Hematopoietic multipotent progenitor cell treated with erythropoietin and hydrocortisone succinate and interleukin-3 and kit ligand, for 6 days (in vitro differentiated cells): ENCODE data around the gene IGSF21.

ENCODE experiments used
- DNase-seq: peaks from one replicate; pipeline ENCODE4 v3.0.0-alpha.2; 2015

Gene IGSF21

GRCh38 chr1:18230840-18231239 lies 123.2 kb downstream of the IGSF21 start:
- DNase-seq: no peak

DNA sequence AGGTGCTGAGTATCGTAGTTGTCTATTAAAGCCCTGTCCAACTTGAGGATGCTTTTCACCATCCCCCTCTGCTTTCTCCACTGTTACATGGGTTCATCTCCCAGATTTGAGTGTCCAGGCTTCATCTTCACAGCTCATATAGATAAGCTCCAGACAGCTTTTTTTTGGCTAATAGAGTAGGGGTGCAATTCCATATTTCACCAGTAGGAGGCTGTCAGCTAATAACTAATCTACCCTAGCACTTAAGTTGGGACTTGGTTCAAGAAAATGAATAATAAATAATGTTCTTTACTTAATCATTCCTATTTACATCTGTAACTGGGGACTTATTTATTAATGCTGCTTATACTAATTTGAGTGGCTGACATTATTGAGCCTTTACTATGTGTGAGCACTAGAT lies 124.5 kb downstream of the IGSF21 start:
- peak; percentile 7 for DNase-seq

DNA sequence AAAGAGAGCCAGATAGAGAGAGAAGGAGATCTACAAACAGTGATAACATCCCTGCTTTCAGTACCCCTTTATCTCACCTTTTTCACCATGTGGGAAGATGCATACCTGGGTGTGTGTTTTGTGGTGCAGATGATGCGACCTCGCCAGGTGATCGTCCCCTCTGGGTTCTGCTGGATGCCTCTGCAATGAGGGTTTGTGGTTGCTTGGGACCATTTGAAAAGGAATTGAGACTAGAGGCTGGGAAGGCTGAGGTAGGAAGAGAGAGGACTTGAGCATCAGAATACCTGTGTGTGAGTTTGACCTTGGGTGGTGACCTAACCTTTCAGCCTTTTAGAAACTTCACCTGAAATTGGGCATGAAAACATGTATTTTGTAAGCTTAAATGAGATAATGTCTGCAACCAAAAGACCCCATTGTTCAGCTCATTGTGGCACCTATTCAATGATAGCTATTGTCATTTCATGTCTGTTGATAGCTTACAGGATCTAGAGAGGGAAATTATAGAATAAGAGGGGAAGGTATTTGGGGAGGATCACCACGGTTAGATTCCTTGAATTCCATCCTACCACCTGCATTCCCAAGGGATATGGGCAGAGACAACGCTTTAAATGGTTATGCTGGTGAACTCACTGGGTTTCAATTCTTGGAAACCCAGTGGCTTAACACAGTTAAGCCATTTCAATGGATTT lies 125.7 kb downstream of the IGSF21 start:
- no peak for DNase-seq

DNA sequence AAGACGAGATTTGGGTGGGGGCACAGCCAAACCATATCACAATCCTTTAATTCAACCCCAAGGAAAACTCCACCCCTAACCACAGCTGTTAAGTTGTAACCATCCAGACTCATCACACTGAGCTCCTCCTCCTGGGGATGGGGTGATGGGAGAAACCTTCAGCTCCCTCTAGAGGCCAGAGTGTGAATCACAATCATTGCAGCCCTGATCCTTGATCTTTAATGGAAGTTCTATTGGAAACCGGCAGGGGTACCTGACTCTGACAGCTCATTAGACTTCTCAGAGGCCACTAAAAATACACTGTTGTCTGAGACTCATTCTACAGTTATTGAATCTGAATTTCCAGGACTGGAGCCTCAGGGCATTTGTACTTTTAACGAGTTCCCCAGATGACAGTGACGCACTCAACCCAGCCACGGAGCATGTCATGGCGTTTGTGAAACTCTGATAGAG lies 127.2 kb downstream of the IGSF21 start:
- peak; percentile 74 for DNase-seq

DNA sequence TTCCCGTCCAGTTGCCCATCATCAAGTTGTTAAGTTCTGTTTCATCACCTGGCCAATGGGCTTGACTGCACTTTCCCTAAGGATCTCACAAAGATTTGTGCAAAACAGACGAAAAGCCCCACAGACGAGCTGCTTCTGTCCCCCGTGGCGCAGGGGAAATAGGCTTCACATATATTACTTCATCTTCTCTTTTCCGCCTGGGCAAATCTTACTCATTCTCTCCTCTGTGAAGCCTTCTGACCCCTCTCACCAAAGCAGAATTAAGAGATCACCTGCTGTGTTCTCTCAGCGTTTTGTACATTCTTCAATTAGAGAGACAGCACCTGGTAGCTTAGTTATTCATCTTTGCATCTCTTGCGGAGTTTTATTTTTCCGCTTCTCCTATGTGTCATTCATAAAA lies 129.8 kb downstream of the IGSF21 start:
- DNase-seq: no peak

- DNase-seq: no peak
Observed at GRCh38 chr1:18238190-18238589, 130.6 kb downstream of the IGSF21 start.

- no peak for DNase-seq
Observed at GRCh38 chr1:18239671-18240070, 132.1 kb downstream of the IGSF21 start.

- no peak for DNase-seq
Observed at GRCh38 chr1:18240906-18241305, 133.3 kb downstream of the IGSF21 start.

- DNase-seq: no peak
Observed at GRCh38 chr1:18241891-18242290, 134.3 kb downstream of the IGSF21 start.

- DNase-seq: no peak
Observed at GRCh38 chr1:18243503-18244175, 136.0 kb downstream of the IGSF21 start.

DNA sequence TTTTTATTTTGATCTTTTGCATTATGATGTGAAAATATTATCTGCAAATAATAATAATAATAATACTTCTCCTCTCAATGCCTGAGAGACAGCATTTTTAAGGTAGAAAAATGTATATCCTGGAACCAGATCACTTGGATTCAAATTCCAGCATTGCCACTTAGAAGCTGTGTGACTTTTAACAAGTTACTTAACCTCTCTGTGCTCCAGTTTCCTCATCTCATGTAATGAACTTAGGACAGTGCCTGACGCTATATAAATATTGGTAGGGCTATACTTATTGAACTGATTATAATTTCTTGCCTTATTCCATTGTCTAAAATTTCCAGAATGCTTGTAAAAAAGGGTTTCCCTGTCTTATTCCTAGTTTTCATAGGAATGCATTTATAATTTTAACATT lies 137.2 kb downstream of the IGSF21 start:
- no peak for DNase-seq

DNA sequence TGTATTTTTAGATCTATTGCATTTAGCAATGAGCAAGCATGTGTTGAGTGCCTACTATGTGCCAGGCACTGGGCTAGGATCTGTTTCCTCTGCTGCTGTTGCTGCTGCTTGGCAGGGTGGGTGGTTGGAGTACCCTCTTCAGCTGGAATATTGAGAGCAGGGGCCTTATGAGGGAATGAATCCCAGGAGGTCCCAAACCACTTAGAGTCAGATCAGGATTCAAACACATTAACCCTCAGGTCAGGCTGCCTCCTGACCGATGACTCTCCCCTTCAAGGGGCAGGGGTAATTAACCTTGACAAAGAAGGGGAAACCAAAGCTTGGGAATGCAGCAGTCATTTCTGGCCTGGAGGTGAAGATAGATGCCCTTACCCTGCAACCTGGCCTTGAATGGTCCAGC lies 138.0 kb downstream of the IGSF21 start:
- DNase-seq: no peak

DNA sequence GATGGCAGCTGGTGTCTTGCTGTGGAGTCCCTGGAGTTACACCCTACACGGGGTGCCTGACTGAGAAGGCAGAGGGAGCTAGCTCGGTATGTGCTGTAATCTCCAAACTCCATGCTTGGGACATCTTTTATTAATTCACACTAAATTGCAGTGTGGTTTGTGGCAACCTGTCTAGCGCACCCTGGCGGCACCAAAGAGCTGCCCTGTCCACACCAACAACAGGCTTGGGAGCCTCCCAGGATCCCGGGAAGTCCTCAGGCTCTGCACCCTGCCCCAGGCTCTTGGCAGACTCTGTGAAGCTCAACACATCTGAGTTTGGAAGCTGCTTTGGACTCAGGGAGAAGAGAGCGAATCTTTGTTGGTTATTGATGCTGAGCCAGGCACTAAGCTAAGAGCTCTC lies 138.9 kb downstream of the IGSF21 start:
- no peak for DNase-seq

DNA sequence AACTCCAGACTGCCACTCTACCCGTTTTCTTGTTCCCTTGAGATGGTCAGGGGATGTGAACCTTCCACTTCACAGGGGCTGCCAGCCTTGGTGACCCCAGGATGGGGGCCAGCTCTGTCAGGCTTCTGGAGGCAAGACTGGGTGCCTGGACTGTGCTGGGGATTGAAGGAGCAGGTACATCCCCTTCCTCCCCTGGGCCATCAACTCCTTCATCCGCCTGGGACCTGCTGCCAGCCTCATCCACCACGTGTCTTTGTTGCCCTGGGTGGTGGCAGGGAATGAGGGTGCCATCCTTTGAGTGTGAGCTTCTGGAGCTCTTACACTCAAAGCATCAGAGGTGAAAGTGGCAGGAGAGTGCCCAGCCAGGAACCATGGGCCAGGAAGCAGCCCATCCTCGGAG lies 139.6 kb downstream of the IGSF21 start:
- DNase-seq: no peak

- DNase-seq: no peak
Observed at GRCh38 chr1:18249631-18250030, 142.0 kb downstream of the IGSF21 start.

GRCh38 chr1:18253093-18253492 lies 145.5 kb downstream of the IGSF21 start:
- no peak for DNase-seq

DNA sequence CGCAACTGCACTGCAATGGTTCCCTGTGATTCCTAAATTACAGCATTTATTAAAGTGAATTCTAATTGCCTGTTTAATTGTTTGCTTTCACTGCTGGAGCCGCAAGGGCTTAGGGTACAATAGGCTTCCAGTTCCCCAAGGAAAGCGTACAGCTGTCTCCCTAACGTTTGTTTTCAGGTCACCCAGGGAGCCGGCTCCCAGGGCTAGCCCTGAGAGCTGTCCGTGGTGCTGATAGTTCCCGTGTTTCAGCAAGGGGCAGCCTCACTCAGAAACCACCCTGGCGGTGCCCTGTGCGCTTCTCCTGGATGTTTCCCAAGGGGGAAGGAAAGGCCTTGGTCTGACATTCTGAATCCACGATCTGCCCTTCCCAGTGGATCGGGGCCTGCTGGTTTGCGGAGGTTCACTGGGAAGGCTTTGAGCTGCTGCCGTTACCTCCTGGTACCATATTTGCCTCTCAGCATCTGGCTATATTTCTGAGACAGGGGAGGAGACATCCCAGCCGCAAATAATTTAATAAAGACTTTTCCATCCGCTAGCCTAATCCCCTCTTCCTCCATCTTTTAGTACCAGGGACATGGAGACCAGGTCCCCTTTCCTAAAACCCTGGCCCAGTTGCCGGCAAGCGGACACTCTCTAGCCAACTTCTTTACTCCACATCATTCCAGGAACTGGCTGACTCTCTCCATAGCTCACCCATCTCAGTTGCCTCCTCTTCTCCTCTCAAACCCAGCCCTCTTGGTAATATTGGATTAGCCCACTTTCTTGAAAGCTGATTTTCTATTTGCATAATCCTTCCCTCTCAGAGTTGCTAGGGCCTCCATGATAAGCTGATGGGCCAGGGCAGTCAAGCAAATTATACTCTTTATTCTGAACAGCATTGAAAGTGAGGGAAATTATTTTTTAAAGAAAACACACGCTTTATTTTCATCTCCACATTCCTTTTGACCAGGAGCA lies 149.0 kb downstream of the IGSF21 start:
- peak; percentile 76 for DNase-seq

DNA sequence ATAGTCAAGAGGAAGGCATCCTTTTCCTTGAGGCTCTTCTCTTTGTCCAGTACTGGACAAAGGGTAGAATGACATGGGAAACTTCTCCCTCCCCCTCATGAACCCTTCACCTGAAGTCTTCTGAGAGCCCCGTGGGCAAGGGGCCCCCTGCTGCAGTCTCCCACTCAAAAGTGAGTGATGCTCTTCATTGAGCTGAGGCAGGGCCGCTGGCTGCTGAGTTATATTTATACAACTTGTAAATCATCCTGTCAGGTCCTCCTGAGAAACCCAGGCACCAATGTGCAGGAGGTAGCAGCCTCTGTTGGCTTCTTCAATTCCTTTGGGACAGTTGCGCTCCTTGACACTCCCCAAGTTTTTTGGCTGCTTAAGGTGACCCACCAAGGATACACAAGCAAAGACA lies 150.2 kb downstream of the IGSF21 start:
- no peak for DNase-seq

- DNase-seq: no peak
Observed at GRCh38 chr1:18261891-18262290, 154.3 kb downstream of the IGSF21 start.

DNA sequence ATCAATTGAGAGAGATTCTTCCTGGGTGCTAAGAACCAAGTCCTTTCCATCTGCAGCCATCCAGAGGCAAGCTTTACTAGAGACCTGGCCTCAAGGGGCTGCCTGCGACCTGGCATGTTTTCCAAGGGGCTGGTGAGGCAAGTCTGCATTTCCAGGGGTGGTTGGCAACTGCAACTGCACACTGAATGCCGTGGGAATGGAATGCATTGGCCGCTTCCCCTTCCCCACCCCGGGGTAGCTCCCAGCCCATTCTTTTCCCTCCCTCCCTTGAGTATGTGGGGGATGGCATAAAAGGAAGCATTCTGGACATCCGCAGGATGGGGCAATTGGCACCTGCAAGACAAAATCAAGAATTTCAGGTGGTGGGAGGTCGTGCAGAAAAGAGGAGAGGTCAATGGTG lies 155.1 kb downstream of the IGSF21 start:
- DNase-seq: no peak

- DNase-seq: no peak
Observed at GRCh38 chr1:18263547-18264120, 156.0 kb downstream of the IGSF21 start.

GRCh38 chr1:18264450-18265039 lies 156.9 kb downstream of the IGSF21 start:
- DNase-seq: no peak

GRCh38 chr1:18265641-18266040 lies 158.0 kb downstream of the IGSF21 start:
- DNase-seq: no peak
